Right forelimb (tissue), 1 donor: ENCODE measurements around the gene FOXO4.
A peak's percentile ranks its signal among the peaks of the same experiment; 100 is the strongest.

Source experiments
- DNase-seq: peaks from one replicate; pipeline ENCODE4 v3.0.0-alpha.2; 2018

Gene FOXO4

DNA sequence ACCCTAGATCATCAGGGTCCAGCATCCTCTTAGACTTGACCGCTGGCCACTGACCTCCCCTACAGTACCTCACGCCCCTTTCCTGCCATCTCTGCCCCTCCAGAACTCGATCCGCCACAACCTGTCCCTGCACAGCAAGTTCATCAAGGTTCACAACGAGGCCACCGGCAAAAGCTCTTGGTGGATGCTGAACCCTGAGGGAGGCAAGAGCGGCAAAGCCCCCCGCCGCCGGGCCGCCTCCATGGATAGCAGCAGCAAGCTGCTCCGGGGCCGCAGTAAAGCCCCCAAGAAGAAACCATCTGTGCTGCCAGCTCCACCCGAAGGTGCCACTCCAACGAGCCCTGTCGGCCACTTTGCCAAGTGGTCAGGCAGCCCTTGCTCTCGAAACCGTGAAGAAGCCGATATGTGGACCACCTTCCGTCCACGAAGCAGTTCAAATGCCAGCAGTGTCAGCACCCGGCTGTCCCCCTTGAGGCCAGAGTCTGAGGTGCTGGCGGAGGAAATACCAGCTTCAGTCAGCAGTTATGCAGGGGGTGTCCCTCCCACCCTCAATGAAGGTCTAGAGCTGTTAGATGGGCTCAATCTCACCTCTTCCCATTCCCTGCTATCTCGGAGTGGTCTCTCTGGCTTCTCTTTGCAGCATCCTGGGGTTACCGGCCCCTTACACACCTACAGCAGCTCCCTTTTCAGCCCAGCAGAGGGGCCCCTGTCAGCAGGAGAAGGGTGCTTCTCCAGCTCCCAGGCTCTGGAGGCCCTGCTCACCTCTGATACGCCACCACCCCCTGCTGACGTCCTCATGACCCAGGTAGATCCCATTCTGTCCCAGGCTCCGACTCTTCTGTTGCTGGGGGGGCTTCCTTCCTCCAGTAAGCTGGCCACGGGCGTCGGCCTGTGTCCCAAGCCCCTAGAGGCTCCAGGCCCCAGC is 5.2 kb downstream of the FOXO4 start:
- DNase-seq, result no peak

DNA sequence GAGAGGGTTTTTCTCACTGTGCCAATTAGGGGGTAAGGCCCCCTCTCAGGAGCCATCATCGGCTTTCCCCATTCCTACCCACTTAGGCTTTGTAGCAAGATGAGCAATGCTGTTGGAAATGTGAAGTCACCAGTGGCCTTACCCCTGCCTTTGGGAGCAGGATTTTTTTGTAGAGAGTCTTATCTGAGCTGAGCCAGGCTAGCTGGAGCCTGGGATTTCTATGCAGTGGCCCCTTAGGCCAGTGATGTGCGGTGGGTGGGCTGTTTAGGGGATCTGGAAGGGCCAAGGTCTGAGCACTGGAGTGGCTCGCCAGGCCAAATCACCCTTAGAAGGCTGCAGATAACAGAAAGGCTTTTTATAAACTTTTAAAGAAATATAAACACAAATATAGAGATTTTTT is 6.6 kb downstream of the FOXO4 start:
- DNase-seq, result no peak

DNA sequence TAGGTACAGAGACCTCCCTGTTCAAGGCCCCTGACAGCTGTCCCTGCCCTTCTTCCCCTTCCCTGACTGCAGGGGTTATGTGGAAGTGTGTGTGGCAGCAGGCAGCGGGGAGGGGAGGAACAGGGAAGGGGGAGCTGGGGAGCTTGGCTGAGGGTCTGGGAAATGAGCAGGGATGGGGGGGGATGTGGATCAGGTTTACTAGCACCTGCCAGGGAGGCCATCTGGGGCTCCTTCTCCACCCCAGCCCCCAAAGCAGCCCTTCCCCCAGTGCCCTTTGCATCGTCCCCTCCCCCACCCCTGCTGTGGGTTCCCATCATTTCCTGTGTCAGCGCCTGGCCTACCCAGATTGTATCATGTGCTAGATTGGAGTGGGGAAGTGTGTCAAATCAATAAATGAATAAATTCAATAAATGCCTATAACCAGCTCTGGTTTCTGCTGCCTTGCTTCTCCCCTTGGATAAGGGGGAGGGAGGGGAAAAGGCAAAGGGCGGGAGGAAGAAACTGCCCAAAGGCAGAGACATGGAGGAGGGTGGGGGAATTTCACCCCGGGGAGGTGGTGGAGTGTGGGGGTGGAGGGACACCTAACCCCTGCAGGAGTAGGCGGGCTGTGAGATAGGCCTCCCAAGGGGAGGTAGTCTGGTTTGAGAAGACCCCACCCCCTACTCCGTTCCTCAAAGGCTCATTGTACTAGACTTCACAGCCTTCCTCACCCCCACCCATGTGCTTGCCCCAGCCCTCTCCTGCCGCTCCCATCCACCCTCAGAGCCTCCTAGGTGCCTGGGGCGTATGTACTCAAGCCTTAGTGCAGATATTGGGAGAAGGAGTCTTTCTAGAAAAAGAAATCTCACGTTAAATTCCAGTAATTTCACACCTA is 7.7 kb downstream of the FOXO4 start:
- DNase-seq, result peak; percentile 64

DNA sequence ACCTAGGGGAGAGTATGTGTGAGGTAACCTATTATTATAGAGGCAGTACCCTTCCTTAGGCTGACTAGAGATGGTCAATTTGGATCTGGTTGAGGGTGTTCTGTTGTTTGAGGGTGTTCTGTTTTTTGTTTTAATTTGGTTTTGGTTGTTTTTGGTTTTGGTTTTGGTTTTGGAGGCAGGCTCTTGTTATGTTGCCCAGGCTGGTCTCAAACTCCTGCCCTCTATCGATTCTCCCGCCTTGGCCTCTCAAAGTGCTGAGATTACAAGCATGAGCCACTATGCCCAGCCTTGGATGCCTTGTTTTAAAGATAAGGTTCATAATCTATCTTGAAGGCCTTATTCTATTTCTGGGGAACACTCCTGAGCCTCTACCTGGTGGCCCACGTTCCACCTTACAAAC is 10.0 kb downstream of the FOXO4 start:
- DNase-seq, result no peak

DNA sequence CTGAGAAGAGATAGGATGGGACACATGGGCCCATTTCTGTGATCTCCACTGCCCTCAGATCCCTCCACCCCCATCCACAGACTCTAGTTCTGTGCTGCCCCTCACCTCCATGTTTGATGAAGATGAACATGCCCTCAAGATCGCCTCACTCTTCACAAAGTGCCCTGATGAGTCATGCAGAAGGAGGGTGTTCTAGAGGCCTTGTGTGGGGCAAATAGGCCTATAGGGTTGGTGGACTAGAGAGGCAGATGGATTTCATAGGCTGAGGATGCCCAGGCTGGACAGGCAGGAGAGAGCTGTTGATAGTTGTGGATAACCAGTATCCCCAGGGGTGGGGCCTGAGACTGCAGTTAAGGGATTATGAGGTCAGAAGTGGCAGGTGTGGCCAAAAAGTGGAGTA is 10.8 kb downstream of the FOXO4 start, which contains the start of gene CXorf65:
CXorf65 (minus strand) TSS at position 314 of the 400 bp plus-strand sequence; CDS start at position 130, 184 bp downstream.
- no peak for DNase-seq

DNA sequence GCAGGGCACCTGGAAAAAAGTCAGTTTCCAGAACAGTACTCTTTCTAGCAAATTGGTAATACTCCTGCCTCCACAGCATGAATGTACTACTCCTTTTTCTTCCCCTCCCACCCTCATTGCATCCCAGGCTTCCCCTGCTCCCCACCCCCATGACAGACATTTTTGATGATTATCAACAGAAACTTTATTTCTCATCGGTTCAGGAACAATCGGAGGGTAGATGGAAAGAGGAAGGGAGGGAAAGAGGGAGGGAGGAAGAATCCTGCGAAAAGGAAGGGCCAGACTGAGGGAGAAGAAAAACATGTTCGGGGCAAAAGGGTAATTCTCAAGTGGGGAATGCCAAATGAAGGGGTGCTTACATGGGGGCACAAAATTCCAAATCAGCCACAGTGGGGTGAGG is 11.6 kb downstream of the FOXO4 start:
- DNase-seq, result no peak

DNA sequence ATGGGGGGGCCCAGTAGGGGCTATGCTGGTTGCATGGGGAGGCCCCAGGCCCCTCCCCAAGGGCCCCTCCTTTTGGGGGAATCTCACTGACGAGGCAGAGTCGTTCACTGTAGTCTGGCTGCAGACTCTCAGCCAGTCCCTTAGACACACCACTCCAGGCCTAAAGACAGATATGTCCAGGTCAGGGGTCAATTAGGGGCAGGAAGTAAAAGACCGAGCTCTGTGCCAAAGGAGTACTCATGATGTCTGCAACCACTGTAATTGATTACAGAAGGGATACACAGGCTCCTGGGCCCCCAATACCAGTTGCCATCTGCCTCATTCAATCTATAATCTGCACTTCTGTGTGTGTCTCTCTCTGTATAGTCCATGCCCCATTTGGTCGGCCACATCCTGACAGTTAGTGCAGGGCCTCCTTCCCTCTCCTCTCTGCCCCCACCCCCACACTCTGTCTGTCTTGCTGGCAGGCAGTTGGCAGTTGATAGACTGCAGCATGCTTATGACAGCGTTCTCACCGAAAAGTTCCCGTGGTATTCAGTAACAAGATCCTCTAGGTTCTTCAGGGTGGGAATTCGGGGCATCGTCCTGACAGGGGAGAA is 12.2 kb downstream of the FOXO4 start:
- DNase-seq, result no peak

DNA sequence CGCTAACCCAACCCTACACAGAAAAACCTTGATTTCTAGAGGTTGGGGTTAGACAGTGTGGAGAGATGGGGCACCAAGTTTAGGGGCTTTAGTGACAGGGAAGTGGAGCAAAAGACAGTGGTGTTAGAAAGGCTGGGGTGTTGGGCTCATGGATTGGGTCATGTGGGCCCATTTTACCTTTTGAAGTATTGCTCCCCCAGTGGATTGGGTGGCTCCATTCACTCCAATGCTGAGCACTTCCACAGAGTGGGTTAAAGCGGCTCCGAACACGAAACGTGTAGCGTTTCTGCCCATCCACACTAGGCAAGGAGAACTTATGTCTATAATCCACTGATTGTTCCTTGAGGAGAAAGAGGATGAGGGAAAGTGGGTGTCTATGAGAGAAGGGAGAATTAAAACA is 13.4 kb downstream of the FOXO4 start:
- DNase-seq, result no peak

DNA sequence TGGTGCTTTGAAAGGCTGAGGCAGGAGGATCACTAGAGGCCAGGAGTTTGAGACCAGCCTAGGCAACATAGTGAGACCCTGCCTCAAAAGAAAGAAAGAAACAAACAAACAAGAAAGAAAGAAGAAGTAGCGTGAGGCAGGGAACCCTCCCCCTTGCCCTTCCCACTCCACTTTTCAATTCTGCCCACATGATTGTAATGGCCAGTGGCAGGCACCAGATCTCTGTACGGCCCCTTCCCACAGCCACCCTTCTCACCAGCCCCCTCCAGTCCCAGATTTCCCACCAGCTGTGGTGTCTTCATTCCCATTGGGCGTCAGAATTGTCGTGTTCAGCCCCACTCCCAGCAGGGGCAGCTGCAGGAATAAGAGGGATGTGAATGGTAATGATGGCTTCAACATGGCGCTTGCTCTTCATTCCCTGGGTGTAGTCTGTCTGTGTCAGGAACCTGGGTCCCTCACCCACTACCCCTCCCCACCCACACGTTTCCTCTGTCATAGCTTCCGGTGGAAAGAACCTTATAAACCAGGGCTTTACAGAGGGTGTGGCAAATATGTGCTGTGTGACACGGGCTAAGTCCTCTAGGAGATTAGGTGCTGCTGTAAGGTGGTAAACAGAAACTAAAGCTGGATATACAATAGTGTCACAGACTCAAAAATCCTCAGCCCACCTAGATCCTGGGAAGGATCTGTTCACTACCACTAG is 15.6 kb downstream of the FOXO4 start, which contains the start of gene IL2RG:
IL2RG (minus strand) TSS at position 437 of the 703 bp plus-strand sequence; CDS start at position 399, 38 bp downstream.
- no peak for DNase-seq

DNA sequence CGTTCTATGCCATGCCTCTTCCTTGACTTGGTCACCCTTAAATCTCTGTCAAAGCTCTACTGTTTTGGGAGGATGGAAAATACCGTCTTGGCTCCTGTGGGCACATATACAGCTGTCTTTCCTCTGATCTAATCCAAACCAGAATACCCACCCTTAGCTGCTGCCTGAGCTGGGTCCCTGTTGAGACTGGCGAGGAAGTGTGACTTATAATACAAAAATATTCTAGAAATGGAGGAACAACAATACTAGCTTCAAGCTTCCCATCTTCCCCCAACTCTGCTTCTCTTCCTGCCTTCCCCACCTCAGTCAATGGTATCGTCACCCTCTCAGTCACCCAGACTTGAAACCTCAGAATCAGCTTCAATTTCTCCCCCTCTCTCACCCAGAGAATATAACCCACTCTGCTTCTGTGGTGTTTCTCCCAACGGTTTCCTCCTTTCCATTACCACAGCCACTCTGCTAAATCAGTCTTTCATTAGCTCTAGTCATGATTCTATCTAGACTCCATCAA is 16.3 kb downstream of the FOXO4 start:
- no peak for DNase-seq

DNA sequence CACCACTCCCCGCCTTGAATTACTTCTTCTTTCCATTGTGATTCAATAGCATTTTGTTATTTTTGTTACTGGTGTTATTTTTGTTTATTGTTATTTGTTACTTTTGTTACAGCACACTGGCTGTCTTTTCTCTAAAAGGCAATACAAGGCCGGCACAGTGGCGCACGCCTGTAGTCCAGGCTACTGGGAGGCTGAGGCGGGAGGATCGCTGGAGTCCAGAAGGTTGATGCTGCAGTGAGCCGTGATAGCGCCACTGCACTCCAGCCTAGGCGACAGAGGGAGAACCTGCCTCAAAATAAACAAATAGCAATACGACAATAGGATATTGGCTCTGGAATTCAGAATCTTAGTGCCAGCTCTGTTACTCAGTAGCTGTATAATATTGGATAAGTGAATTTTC is 21.7 kb downstream of the FOXO4 start:
- no peak for DNase-seq

DNA sequence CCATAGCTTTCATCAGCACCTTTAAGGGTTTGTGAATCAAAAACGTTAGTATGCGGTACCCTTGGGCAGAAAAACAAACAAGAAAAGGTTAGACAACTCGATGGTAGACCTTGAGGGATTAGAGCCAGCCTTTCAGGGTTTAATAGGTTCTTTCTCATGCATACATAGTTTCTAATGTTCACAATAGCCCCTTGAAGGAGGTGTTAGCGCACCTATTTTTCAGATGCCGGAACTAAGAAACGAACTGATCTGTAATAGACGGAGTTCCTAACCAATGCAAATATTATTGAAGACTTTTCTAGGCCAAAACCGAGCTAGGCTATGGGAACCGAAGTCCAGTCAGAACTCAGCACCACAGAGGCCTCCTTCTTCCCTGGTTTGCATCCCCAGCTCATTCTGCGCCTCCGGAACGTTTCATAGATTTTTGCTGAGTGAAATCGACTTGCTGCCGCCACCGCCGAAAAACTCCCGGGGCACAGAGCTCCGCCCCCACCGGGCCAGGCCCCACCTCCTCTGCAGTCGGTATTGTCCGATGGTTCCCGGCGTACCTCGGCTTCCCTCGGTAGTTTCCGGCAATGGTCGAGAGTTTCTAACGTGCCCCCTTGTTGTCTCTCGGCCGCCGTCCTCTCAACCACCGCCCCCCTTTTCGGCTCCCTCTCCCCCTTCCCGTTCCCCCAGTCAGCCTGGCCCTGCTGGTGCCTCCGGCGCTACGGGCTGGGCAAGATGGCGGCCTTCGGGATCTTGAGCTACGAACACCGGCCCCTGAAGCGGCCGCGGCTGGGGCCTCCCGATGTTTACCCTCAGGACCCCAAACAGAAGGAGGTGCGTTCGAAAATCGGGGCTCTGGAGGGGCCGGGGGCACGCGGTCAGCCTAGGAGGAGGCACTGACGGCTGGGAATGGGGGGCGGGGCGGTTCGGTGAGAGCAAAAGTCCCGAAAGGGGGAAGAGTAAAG is 22.7 kb downstream of the FOXO4 start, which contains the start of gene MED12:
MED12 (plus strand) TSS at position 565 of the 953 bp plus-strand sequence; CDS start at position 724, 159 bp downstream.
- DNase-seq, result peak; percentile 87

DNA sequence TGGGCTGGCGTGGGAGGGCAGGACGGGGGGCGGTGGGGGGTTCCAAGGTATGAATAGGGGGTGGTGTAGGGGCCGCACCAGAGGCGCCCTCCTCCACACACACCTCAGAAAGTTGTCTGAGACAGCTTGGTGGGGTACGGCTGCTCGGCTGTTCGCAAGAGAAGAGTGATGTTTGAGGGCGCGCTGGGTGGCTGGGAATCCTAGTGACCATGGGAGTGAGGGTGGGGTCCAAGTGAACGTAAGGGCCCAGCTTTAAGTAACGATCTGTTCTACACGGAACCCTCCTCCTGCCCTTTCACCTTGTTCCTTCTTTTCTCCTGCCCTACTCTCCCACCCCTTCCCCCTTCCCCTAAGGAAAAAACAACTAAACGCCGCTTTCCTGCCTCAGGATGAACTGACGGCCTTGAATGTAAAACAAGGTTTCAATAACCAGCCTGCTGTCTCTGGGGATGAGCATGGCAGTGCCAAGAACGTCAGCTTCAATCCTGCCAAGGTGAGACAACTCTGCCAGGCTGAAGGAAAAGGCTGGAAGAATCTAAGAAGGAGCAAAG is 23.4 kb downstream of the FOXO4 start:
- no peak for DNase-seq

DNA sequence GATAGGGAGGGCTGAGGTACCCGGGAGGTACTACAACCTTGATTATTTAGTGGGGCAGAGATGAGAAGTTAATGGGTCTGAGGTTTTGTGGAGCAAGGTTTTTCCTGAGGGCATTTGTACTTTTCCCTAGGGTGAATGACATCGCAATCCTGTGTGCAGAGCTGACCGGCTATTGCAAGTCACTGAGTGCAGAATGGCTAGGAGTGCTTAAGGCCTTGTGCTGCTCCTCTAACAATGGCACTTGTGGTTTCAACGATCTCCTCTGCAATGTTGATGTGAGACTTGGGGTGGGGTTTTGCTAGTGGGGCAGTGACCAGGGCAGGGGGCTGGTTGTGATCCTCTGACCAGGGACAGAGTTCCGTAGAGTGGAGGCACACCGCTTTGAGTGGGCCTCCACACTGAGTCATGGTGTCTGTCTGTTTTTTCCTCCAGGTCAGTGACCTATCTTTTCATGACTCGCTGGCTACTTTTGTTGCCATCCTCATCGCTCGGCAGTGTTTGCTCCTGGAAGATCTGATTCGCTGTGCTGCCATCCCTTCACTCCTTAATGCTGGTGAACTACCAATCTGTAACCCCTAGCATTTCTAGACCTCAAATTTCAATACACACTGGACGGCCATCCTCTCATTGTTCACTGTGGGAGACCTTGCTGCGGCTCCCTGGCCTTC is 32.6 kb downstream of the FOXO4 start:
- DNase-seq, result no peak

DNA sequence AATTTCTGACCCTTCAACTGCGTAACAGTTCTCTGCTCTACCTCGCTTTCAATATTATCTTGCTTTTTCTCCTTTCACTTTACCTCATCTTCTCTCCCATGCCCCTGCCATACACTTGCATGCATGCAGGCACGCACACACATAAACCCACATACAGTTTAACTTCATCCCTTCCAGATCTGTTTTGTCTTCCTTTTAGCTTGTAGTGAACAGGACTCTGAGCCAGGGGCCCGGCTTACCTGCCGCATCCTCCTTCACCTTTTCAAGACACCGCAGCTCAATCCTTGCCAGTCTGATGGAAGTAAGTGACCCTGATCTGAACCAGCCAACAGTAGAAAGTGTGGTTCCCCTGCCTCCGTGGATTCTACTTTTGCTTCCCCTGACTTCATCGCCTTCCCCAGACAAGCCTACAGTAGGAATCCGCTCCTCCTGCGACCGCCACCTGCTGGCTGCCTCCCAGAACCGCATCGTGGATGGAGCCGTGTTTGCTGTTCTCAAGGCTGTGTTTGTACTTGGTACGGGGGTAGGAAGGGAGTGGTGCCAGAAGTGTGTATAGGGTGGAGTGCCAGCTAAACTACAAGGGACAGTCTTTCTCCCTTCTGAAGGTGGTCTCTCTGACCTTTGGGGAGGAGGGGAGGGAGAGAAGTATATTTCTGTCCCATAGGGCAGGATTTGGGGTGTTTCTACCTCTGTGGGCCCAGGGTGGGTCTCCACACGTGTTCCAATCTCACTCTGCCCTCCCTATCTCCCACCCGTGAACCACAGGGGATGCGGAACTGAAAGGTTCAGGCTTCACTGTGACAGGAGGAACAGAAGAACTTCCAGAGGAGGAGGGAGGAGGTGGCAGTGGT is 33.5 kb downstream of the FOXO4 start:
- peak; percentile 76 for DNase-seq

DNA sequence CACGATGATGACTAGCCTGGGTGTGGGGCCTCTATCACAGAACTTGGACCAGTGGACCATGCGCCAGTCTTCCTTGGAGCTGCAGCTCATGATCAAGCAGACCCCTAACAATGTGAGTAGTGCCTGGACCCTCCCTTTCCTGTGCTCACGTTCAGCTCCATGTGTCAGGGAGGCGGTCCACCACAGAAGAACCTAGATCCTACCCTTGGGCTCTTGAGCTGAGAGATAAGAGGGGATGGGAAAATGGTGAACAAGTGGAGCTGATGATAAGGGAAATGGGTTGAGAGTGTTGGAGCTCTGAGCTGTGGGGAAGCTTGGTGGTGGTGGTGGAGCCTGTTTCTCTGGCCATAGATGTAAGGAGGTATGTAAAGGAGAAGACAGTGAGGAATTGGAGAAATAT is 35.9 kb downstream of the FOXO4 start:
- no peak for DNase-seq

DNA sequence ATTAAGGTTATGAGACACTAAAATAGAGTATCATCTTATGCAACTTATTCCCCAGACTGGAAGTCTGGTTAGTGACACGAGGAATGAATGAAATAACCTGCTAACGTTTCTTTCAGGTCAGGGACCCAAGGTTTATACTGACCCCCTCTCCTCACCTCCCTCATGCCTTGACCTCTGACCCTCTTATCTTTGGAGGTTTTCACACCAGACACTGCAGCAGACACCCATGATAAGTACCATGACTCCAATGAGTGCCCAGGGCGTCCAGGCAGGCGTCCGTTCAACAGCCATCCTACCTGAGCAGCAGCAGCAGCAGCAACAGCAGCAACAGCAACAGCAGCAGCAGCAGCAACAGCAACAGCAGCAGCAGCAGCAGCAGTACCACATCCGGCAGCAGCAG is 44.8 kb downstream of the FOXO4 start:
- no peak for DNase-seq

DNA sequence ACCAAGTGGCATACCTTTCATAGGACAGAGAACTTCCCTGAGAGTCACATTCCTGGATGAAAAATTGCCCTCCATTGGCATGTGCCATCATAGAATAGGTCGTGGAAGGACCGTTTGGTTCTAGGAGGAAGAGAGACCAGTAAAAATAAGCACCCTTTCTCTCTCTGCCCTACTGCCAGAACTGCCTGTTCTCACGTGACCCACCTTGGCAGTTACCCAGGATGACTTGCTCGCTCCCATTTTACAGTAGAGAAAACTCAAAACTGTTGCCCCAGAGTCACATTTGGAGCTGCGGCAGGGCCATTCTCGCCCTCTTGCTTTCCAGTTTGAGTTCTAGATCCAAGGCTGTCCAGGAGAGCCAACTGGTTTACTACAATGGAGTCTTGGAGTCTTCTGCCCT is 47.9 kb downstream of the FOXO4 start:
- DNase-seq, result no peak

DNA sequence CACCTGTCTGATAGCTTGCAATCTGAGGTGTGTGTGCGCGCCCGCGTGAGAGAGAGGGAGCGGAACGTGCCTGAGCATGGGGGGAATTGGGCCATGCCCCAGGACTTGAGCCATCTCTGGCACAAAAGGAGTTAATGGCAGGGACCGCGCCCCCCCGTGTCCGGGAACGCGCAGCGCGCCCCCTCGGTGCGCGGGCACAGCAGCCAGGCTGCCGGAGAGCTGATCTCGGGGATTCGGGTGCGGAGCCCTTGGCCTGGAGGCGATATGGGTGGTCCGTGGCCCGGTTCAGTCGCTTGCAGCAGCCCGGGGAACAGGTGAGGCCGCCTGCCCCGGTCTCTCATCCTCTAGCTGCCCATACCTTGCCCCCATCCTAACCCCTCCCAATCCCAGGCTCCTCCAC is 49.0 kb downstream of the FOXO4 start, which contains the start of gene NLGN3:
NLGN3 (plus strand) TSS at position 191 of the 400 bp plus-strand sequence. CDS start 2,909 bp downstream, outside the sequence.
- DNase-seq, result peak; percentile 51
